Measurements from ENCODE around the gene CLCN5. TPM values are rescaled to one million over a fixed set of nuclear protein-coding genes. Genes with fewer than 3 reads are reported as not detected.
A peak's percentile ranks its signal among the peaks of the same experiment; 100 is the strongest.

The CLCN5 gene
- total RNA-seq, 1 experiment from 2014 or later, result 13.6 TPM

DNA sequence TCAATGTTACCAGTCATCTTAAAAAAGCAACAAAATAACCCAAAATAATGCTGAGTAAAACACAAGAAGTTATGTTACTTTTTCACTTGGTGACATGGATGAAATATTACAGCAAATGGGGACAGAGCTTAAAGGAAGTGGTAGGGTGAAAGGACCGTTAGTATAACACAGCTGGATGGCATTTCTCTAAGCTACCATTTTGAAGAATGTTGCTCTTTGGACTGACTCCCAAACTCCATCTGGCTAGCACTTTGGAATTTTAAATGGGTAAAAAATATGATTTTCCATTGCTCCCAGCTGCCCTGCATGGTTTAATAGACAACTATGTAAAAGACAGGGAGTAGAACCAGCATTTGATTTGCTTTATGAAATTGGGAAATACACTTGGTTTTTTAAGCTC is 27.6 kb downstream of the CLCN5 start:
- no TSS peak for BruUV-seq (replicated peaks)
- no peak for DNase-seq
- no peaks in the 10 kb centered on the region for H3K9me3 Mint-ChIP-seq (ENCODE audit: low read depth, unreplicated experiment)
- H3K4me1 Mint-ChIP-seq (ENCODE audit: low read depth, unreplicated experiment), result peaks cover 7% of the 10 kb centered on the region
- no peak overlapping the region for H3K4me3 Mint-ChIP-seq (ENCODE audit: low read depth, unreplicated experiment)
- H3K27me3 Mint-ChIP-seq (ENCODE audit: unreplicated experiment), result no peaks in the 10 kb centered on the region
- H3K27ac Mint-ChIP-seq (ENCODE audit: unreplicated experiment), result no peak overlapping the region
- CTCF ChIA-PET, result no interaction called here
- TF ChIP-seq CTCF (IDR thresholded peaks at IDR 0.05; ENCODE audit: unreplicated experiment), result no peak
- intact Hi-C loops (cut with micrococcal nuclease; ENCODE audit: unreplicated experiment), result no loop called here
- H3K36me3 Mint-ChIP-seq (ENCODE audit: insufficient read depth, unreplicated experiment), result no peaks in the 10 kb centered on the region

GRCh38 chrX:49951524-49952193 is 29.3 kb downstream of the CLCN5 start:
- BruUV-seq (replicated peaks), result no TSS peak
- no peaks in the 10 kb centered on the region for H3K27me3 Mint-ChIP-seq (ENCODE audit: unreplicated experiment)
- intact Hi-C loops (cut with micrococcal nuclease; ENCODE audit: unreplicated experiment), result no loop called here
- H3K36me3 Mint-ChIP-seq (ENCODE audit: insufficient read depth, unreplicated experiment), result no peaks in the 10 kb centered on the region
- H3K4me3 Mint-ChIP-seq (ENCODE audit: low read depth, unreplicated experiment), result no peak overlapping the region
- CTCF ChIA-PET, result interaction anchor here (0.6 kb wide), 1 partner anchor 1176 kb away, joined by 3 read pairs; no protein-coding TSS in a partner anchor
- peaks cover 6% of the 10 kb centered on the region for H3K4me1 Mint-ChIP-seq (ENCODE audit: low read depth, unreplicated experiment)
- no peak overlapping the region for H3K27ac Mint-ChIP-seq (ENCODE audit: unreplicated experiment)
- no peak for TF ChIP-seq CTCF (IDR thresholded peaks at IDR 0.05; ENCODE audit: unreplicated experiment)
- no peaks in the 10 kb centered on the region for H3K9me3 Mint-ChIP-seq (ENCODE audit: low read depth, unreplicated experiment)
- no peak for DNase-seq

DNA sequence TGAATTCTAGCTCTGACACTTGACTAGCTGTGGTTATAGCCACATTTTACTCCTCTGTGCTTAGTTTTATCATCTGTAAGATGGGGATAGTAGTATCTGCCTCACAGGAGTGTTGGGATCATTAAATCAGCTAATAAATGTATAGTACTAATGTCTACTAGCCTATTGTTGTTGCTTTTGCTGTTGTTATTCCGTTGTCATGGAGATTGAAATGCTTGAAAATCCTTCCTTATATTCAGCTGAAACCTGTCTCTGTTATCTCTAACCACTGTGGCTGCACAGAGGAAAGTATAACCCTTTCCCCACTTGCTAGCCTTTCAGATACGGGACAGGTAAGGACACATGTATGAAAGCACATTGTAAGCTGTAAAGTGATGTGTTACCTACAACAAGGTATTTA is 33.9 kb downstream of the CLCN5 start:
- H3K4me3 Mint-ChIP-seq (ENCODE audit: low read depth, unreplicated experiment), result no peak overlapping the region
- no peaks in the 10 kb centered on the region for H3K27me3 Mint-ChIP-seq (ENCODE audit: unreplicated experiment)
- TF ChIP-seq CTCF (IDR thresholded peaks at IDR 0.05; ENCODE audit: unreplicated experiment), result no peak
- BruUV-seq (replicated peaks), result no TSS peak
- intact Hi-C loops (cut with micrococcal nuclease; ENCODE audit: unreplicated experiment), result no loop called here
- peak; percentile 2 for DNase-seq
- H3K36me3 Mint-ChIP-seq (ENCODE audit: insufficient read depth, unreplicated experiment), result no peaks in the 10 kb centered on the region
- peaks cover 6% of the 10 kb centered on the region for H3K4me1 Mint-ChIP-seq (ENCODE audit: low read depth, unreplicated experiment)
- CTCF ChIA-PET, result interaction anchor here (0.5 to 0.8 kb wide), 3 partner anchors 15 to 1252 kb away, joined by 3 to 4 read pairs (median 3); no protein-coding TSS in a partner anchor
- H3K9me3 Mint-ChIP-seq (ENCODE audit: low read depth, unreplicated experiment), result no peaks in the 10 kb centered on the region
- no peak overlapping the region for H3K27ac Mint-ChIP-seq (ENCODE audit: unreplicated experiment)

DNA sequence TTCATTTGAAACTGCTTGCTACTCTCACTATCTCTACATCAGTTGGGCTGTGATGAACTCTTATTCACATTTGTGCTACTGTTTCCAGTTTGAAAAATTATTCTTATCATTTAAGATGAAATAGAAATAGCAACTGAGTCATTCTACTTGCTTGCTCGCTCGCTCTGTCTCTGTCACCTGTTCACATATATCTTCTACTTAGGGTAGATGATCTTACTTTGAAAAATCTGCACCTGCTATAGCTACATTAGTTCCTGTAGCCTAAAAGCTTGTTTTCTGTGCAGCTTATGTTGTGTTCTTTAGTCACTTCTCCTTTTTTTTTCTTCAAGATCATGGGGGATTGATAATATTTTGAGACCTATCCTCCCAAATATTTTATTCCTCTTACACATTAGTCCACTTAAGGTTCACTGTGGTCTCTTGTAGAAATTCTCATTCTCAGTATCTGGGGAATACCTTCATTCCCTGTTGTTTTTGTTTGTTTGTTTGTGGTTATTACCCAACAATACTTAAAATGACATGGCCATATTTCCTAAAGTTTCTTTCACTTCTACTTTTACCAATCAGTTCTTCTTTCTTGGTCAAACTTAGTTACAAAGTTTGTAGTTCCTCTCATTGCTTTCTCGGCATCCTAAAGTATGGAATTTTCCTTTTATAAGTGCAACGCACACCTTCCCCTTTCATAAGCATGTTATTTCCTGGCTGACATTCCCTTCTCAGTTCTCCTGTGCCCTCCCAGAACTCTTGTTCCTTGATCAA is 36.5 kb downstream of the CLCN5 start:
- no peak overlapping the region for H3K27ac Mint-ChIP-seq (ENCODE audit: unreplicated experiment)
- H3K27me3 Mint-ChIP-seq (ENCODE audit: unreplicated experiment), result no peaks in the 10 kb centered on the region
- TF ChIP-seq CTCF (IDR thresholded peaks at IDR 0.05; ENCODE audit: unreplicated experiment), result no peak
- no TSS peak for BruUV-seq (replicated peaks)
- H3K4me1 Mint-ChIP-seq (ENCODE audit: low read depth, unreplicated experiment), result peaks cover 6% of the 10 kb centered on the region
- intact Hi-C loops (cut with micrococcal nuclease; ENCODE audit: unreplicated experiment), result no loop called here
- H3K9me3 Mint-ChIP-seq (ENCODE audit: low read depth, unreplicated experiment), result no peaks in the 10 kb centered on the region
- no peak for DNase-seq
- H3K36me3 Mint-ChIP-seq (ENCODE audit: insufficient read depth, unreplicated experiment), result no peaks in the 10 kb centered on the region
- CTCF ChIA-PET, result no interaction called here
- no peak overlapping the region for H3K4me3 Mint-ChIP-seq (ENCODE audit: low read depth, unreplicated experiment)

All from Calu3 (cell line).